Measurements from ENCODE around the gene PLXNB2. TPM values are rescaled to one million over a fixed set of nuclear protein-coding genes. Genes with fewer than 3 reads are reported as not detected.

PLXNB2 gene, protein sequence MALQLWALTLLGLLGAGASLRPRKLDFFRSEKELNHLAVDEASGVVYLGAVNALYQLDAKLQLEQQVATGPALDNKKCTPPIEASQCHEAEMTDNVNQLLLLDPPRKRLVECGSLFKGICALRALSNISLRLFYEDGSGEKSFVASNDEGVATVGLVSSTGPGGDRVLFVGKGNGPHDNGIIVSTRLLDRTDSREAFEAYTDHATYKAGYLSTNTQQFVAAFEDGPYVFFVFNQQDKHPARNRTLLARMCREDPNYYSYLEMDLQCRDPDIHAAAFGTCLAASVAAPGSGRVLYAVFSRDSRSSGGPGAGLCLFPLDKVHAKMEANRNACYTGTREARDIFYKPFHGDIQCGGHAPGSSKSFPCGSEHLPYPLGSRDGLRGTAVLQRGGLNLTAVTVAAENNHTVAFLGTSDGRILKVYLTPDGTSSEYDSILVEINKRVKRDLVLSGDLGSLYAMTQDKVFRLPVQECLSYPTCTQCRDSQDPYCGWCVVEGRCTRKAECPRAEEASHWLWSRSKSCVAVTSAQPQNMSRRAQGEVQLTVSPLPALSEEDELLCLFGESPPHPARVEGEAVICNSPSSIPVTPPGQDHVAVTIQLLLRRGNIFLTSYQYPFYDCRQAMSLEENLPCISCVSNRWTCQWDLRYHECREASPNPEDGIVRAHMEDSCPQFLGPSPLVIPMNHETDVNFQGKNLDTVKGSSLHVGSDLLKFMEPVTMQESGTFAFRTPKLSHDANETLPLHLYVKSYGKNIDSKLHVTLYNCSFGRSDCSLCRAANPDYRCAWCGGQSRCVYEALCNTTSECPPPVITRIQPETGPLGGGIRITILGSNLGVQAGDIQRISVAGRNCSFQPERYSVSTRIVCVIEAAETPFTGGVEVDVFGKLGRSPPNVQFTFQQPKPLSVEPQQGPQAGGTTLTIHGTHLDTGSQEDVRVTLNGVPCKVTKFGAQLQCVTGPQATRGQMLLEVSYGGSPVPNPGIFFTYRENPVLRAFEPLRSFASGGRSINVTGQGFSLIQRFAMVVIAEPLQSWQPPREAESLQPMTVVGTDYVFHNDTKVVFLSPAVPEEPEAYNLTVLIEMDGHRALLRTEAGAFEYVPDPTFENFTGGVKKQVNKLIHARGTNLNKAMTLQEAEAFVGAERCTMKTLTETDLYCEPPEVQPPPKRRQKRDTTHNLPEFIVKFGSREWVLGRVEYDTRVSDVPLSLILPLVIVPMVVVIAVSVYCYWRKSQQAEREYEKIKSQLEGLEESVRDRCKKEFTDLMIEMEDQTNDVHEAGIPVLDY (N-terminal part only)
- total RNA-seq, result 18.6 and 20.6 TPM in 2 replicates

GRCh38 chr22:50306753-50307749, at the start of gene PLXNB2:
Gene PLXNB2 (minus strand): TSS chr22:50307646. CDS start chr22:50290584, 17,062 bp downstream.
- intact Hi-C loops (cut with micrococcal nuclease), result no loop called here
- DNase-seq, result no peak
- H3K36me3 Mint-ChIP-seq (ENCODE audit: low read depth), result no peaks in the 10 kb centered on the region
- no peak within 1 kb of the TSS for H3K27ac Mint-ChIP-seq
- H3K4me1 Mint-ChIP-seq, result peaks cover 52% of the 10 kb centered on the region
- H3K4me3 Mint-ChIP-seq, result peak within 1 kb of the TSS; percentile 38
- ChIA-PET CTCF (interaction anchor here (1.5 to 1.8 kb wide), 2 partner anchors 13 to 19 kb away, joined by 3 to 5 read pairs; partner anchors contain the start of gene DENND6B), POLR2A (interaction anchor here (0.6 to 4.9 kb wide), 13 partner anchors 8 to 382 kb away, joined by 3 to 74 read pairs (median 5); partner anchors contain the start of genes DENND6B and TUBGCP6)
- peak; percentile 45 for ATAC-seq (ENCODE audit: low read depth)
- H3K27me3 Mint-ChIP-seq, result no peaks in the 10 kb centered on the region
- TF ChIP-seq, protein P1, sequence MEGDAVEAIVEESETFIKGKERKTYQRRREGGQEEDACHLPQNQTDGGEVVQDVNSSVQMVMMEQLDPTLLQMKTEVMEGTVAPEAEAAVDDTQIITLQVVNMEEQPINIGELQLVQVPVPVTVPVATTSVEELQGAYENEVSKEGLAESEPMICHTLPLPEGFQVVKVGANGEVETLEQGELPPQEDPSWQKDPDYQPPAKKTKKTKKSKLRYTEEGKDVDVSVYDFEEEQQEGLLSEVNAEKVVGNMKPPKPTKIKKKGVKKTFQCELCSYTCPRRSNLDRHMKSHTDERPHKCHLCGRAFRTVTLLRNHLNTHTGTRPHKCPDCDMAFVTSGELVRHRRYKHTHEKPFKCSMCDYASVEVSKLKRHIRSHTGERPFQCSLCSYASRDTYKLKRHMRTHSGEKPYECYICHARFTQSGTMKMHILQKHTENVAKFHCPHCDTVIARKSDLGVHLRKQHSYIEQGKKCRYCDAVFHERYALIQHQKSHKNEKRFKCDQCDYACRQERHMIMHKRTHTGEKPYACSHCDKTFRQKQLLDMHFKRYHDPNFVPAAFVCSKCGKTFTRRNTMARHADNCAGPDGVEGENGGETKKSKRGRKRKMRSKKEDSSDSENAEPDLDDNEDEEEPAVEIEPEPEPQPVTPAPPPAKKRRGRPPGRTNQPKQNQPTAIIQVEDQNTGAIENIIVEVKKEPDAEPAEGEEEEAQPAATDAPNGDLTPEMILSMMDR (IDR thresholded peaks at IDR 0.05), result no peak
- H3K9me3 Mint-ChIP-seq, result no peaks in the 10 kb centered on the region

DNA sequence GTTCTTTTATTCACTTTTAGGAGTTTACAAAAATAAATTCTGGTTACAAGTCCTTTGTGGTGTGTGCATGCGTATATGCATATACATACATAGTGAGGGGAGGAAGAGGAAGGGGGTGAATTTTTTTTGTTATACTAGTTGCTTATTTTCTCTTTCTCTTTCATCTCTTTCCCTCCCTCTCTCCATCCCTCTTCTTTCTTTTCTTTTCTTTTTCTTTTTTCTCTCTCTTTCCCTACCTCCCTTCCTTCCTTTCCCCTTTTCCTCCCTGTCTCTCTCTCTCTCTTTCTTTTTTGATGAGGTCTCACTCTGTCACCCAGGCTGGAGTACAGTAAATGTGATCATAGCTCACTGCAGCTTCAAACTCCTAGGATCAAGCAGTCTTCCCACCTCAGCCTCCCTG, 49.8 kb upstream of the PLXNB2 start:
- TF ChIP-seq, protein P1 (IDR thresholded peaks at IDR 0.05), result no peak
- DNase-seq (no peak), ATAC-seq (ENCODE audit: low read depth) (no peak)
- H3K9me3 Mint-ChIP-seq, result no peaks in the 10 kb centered on the region
- intact Hi-C loops (cut with micrococcal nuclease), result no loop called here
- CTCF ChIA-PET, result interaction anchor here (0.6 kb wide), 1 partner anchor 157 kb away, joined by 3 read pairs; no protein-coding TSS in a partner anchor
- POLR2A ChIA-PET, result interaction anchor here (0.6 kb wide), 1 partner anchor 180 kb away, joined by 5 read pairs; no protein-coding TSS in a partner anchor
- no peak overlapping the region for H3K27ac Mint-ChIP-seq
- H3K4me3 Mint-ChIP-seq, result no peak overlapping the region
- H3K36me3 Mint-ChIP-seq (ENCODE audit: low read depth), result peaks cover 44% of the 10 kb centered on the region
- no peaks in the 10 kb centered on the region for H3K27me3 Mint-ChIP-seq
- peaks cover 16% of the 10 kb centered on the region for H3K4me1 Mint-ChIP-seq

GRCh38 chr22:50356186-50356585, 48.7 kb upstream of the PLXNB2 start:
- no peaks in the 10 kb centered on the region for H3K9me3 Mint-ChIP-seq
- no peaks in the 10 kb centered on the region for H3K27me3 Mint-ChIP-seq
- no peak overlapping the region for H3K4me3 Mint-ChIP-seq
- intact Hi-C loops (cut with micrococcal nuclease), result no loop called here
- CTCF ChIA-PET, result no interaction called here
- no peak overlapping the region for H3K27ac Mint-ChIP-seq
- TF ChIP-seq, protein P1 (IDR thresholded peaks at IDR 0.05), result no peak
- H3K4me1 Mint-ChIP-seq, result peaks cover 10% of the 10 kb centered on the region
- POLR2A ChIA-PET, result no interaction called here
- DNase-seq, result no peak
- ATAC-seq (ENCODE audit: low read depth), result no peak
- H3K36me3 Mint-ChIP-seq (ENCODE audit: low read depth), result peaks cover 43% of the 10 kb centered on the region

DNA sequence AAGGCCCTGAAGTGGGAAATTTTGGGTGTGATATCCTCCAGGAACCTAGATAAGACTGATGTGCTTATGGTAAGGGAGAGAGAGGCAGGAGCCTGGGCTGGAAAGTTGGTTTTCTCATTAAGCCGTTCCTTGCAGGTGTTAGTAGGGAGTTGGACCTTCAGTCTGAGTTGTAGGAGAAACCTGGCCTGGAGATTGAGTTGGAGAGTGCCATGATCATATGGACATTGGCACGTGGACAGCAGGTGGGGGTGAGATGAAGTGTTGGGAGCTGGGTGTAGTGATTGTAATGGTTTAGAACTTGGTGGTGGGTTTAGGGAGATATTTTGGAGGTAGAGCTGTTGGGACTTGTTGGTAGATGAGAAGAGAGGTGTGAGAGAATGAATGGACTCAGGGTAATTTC, 40.6 kb upstream of the PLXNB2 start:
- CTCF ChIA-PET, result no interaction called here
- DNase-seq (no peak), ATAC-seq (ENCODE audit: low read depth) (no peak)
- POLR2A ChIA-PET, result no interaction called here
- Mint-ChIP-seq H3K4me1 (no peaks in the 10 kb centered on the region), H3K27me3 (no peaks in the 10 kb centered on the region), H3K4me3 (no peak overlapping the region), H3K9me3 (no peaks in the 10 kb centered on the region), H3K36me3 (ENCODE audit: low read depth) (peaks cover 15% of the 10 kb centered on the region), H3K27ac (no peak overlapping the region)
- intact Hi-C loops (cut with micrococcal nuclease), result no loop called here
- TF ChIP-seq, protein P1 (IDR thresholded peaks at IDR 0.05), result no peak

Measured in activated B cell treated with CpG ODN at 0.5 μM for 24 hours (primary cell).